Adrenal gland (tissue), 12 donors: ENCODE measurements around the gene GLIPR1L1. TPM values are rescaled to one million over a fixed set of nuclear protein-coding genes. Genes with fewer than 3 reads are reported as not detected.

ENCODE experiments used
- DNase-seq, 7 donors: peaks; one replicate each; pipeline ENCODE4 v3.0.0-alpha.2; 2019 to 2020
- H3K27ac ChIP-seq, 5 donors: fragments of 200-600 bp; sonication (generic) in 4 of 5; 1 replicate in 3 of 5; 2 replicates in 2 of 5; pipeline versions ENCODE4 v1.5.1 to v1.8.0; 2016 to 2020; ENCODE audit warnings: mild to moderate bottlenecking in 1 of 5
- H3K27me3 ChIP-seq: fragments of 200-600 bp; 2 replicates; pipeline ENCODE4 v1.8.0; 2021
- H3K36me3 ChIP-seq, 2 donors: fragments of 200-600 bp; replicated peaks in 1 of 2; 1 replicate in 1 of 2; 2 replicates in 1 of 2; pipeline versions ENCODE4 v1.5.1 to v1.8.0; 2018 to 2022
- H3K4me1 ChIP-seq, 2 donors: fragments of 200-600 bp; replicated peaks in 1 of 2; 1 replicate in 1 of 2; 2 replicates in 1 of 2; pipeline versions ENCODE4 v1.5.1 to v1.8.0; 2018 to 2021
- H3K4me3 ChIP-seq, 4 donors: fragments of 200-600 bp; sonication (generic) in 3 of 4; one replicate each; pipeline ENCODE4 v1.5.1; 2016 to 2018
- H3K9me3 ChIP-seq, 3 donors: fragments of 200-600 bp; sonication (generic) in 1 of 3; replicated peaks in 1 of 3; 1 replicate in 2 of 3; 2 replicates in 1 of 3; pipeline versions ENCODE4 v1.5.1 to v1.8.0; 2016 to 2021
- CTCF ChIP-seq, 6 experiments: fragments of 450-650 bp in 4 of 6; fragments of 200-600 bp in 2 of 6; sonication (generic) in 1 of 6; IDR thresholded peaks; 1 replicate in 5 of 6; 2 replicates in 1 of 6; pipeline versions ENCODE4 v1.5.1 to v1.8.0; 2016 to 2021; ENCODE audit warnings: antibody characterized with exemption in 6 of 6, mild to moderate bottlenecking in 2 of 6, moderate library complexity in 1 of 6
- POLR2A ChIP-seq, 2 donors: fragments of 450-650 bp; IDR thresholded peaks; one replicate each; pipeline ENCODE4 v1.6.1; 2017; ENCODE audit warnings: antibody characterized with exemption in 2 of 2, mild to moderate bottlenecking in 2 of 2, moderate library complexity in 1 of 2
- WGBS, 4 donors: extraction: QIAGEN DNeasy Blood & Tissue Kit in 2 of 4; methylation state at CpG; one replicate each; pipeline versions ENCODE4 v1.1.5 to v1.1.7; 2013 to 2017; 5-methylcytosine and 5-hydroxymethylcytosine counted together
- intact Hi-C, 2 donors: fragments of 100-400 bp; cut with DNase I; formaldehyde crosslinking; loops; one replicate each; pipeline versions ENCODE4 v1.14.1 to v1.15.0; 2022 to 2023
- polyA plus RNA-seq, 3 donors: library from polyadenylated mRNA; stranded (reverse); fragments of 200-250 nt in 2 of 3; fragments of 350-450 nt in 1 of 3; fragmentation: Illumina TruSeq in 1 of 3; extraction: RNeasy Lipid Tissue Mini Kit (QIAGEN cat#74804) in 1 of 3; gene quantifications; one replicate each; pipeline ENCODE4 v1.2.3, GENCODE V29; 2013 to 2014
- total RNA-seq, 9 donors: library from RNA; depleted of rRNA in 4 of 9; stranded (reverse); fragments of >200 nt in 4 of 9; fragments of 120-200 nt in 1 of 9; fragmentation: NEBNext Ultra II Directional in 1 of 9; extraction: Animal tissue kit (Norgen Biotek cat#: 25700) in 1 of 9; gene quantifications; one replicate each; pipeline versions ENCODE4 v1.1.0 to v1.2.4, GENCODE V29; 2013 to 2023
- donor health status: healthy with polysubstance abuse.
- donor health status: Bipolar disorder and iron deficiency.
- donor health status: DM: yes; HTN: yes; CAD: no.
- donor health status: DM: no; HTN: no; CAD: no.
- donor health status: DM: no; HTN: no; CAD: no.
- donor health status: DM: yes; HTN: yes; CAD: no.

GLIPR1L1 gene
- total and polyA plus RNA-seq, 12 donors, result not detected

GRCh38 chr12:75294336-75294735 lies 40.1 kb upstream of the GLIPR1L1 start:
- no peak for TF ChIP-seq CTCF (IDR thresholded peaks at IDR 0.05)
- no peak for TF ChIP-seq POLR2A (IDR thresholded peaks at IDR 0.05)

GRCh38 chr12:75294797-75295196 lies 39.7 kb upstream of the GLIPR1L1 start:
- H3K27ac ChIP-seq, result no peak overlapping the region
- H3K27me3 ChIP-seq, result no peaks in the 10 kb centered on the region
- 79 to 83% (median 81%) methylated on average over 3 of the region's 3 CpGs for WGBS, 4 donors
- intact Hi-C loops, result no loop called here
- no peaks in the 10 kb centered on the region for H3K9me3 ChIP-seq
- TF ChIP-seq CTCF (IDR thresholded peaks at IDR 0.05), result no peak
- peaks cover 0 to 8% of the 10 kb centered on the region in 2 donors for H3K4me1 ChIP-seq
- no peak overlapping the region for H3K4me3 ChIP-seq
- no peaks in the 10 kb centered on the region for H3K36me3 ChIP-seq
- no peak for DNase-seq

More at GRCh38 chr12:75294336-75294735, 40.1 kb upstream of the GLIPR1L1 start:
- H3K4me1 ChIP-seq, result peaks cover 0 to 8% of the 10 kb centered on the region in 2 donors
- WGBS, 4 donors, result 37 to 52% (median 42%) methylated on average over 3 of the region's 3 CpGs
- no peak for DNase-seq
- no peak overlapping the region for H3K27ac ChIP-seq
- no peaks in the 10 kb centered on the region for H3K27me3 ChIP-seq
- no peaks in the 10 kb centered on the region for H3K36me3 ChIP-seq
- intact Hi-C loops, result no loop called here
- H3K9me3 ChIP-seq, result no peaks in the 10 kb centered on the region
- no peak overlapping the region for H3K4me3 ChIP-seq

GRCh38 chr12:75302225-75302624 lies 32.2 kb upstream of the GLIPR1L1 start:
- H3K9me3 ChIP-seq, result no peaks in the 10 kb centered on the region
- no peaks in the 10 kb centered on the region for H3K27me3 ChIP-seq
- H3K4me3 ChIP-seq, result no peak overlapping the region
- DNase-seq, result no peak
- no peaks in the 10 kb centered on the region for H3K4me1 ChIP-seq
- no peaks in the 10 kb centered on the region for H3K36me3 ChIP-seq
- intact Hi-C loops, result no loop called here
- no peak overlapping the region for H3K27ac ChIP-seq
- TF ChIP-seq CTCF (IDR thresholded peaks at IDR 0.05) (no peak), POLR2A (IDR thresholded peaks at IDR 0.05) (no peak)
- 92 to 99% (median 96%) methylated on average over 2 of the region's 2 CpGs for WGBS, 4 donors

- Histone ChIP-seq H3K4me1 (no peaks in the 10 kb centered on the region), H3K27ac (no peak overlapping the region), H3K9me3 (no peaks in the 10 kb centered on the region), H3K4me3 (no peak overlapping the region), H3K27me3 (no peaks in the 10 kb centered on the region), H3K36me3 (no peaks in the 10 kb centered on the region)
- intact Hi-C loops, result no loop called here
- DNase-seq, result no peak
- TF ChIP-seq CTCF (IDR thresholded peaks at IDR 0.05), result no peak
Observed at GRCh38 chr12:75302781-75303180, 31.7 kb upstream of the GLIPR1L1 start.
